K562 (cell line): Measurements from ENCODE around the gene SIGLEC6. TPM values are rescaled to one million over a fixed set of nuclear protein-coding genes. Genes with fewer than 3 reads are reported as not detected.
A peak's percentile ranks its signal among the peaks of the same experiment; 100 is the strongest.

Experiments used
- CCNT2 ChIP-seq: IDR thresholded peaks from 2 replicates; pipeline ENCODE4 v1.6.1; 2011; ENCODE audit warnings: borderline replicate concordance, low read depth, mild to moderate bottlenecking, moderate library complexity, mixed read lengths, low read length; ENCODE audit not compliant: insufficient read length; ENCODE audit errors: extremely low read depth
- CEBPG ChIP-seq, 3 experiments: fragments of 200-800 bp in 1 of 3; sonication (Bioruptor generic) in 1 of 3; sonication (generic) in 1 of 3; formaldehyde crosslinking in 1 of 3; IDR thresholded peaks in 2 of 3; conservative IDR thresholded peaks in 1 of 3; 2 replicates each; pipeline versions ENCODE4 v1.6.1 to v1.8.0; 2016 to 2022; ENCODE audit warnings: missing compliant biosample characterization in 2 of 3, missing genetic modification characterization in 2 of 3, mild to moderate bottlenecking in 1 of 3, missing genetic modification reagents in 1 of 3
- CREB3L1 ChIP-seq: fragments of 450-650 bp; IDR thresholded peaks from 2 replicates; pipeline ENCODE4 v1.6.1; 2014; ENCODE audit warnings: low read depth, mild to moderate bottlenecking, moderate library complexity, borderline replicate concordance
- E2F5 ChIP-seq: sonication (generic); formaldehyde crosslinking; IDR thresholded peaks from 2 replicates; pipeline ENCODE4 v1.8.0; 2022; ENCODE audit warnings: mild to moderate bottlenecking, missing genetic modification reagents
- ILF3 ChIP-seq: fragments of 450-650 bp; IDR thresholded peaks from 2 replicates; pipeline ENCODE4 v1.6.1; 2018; ENCODE audit warnings: antibody characterized with exemption, mild to moderate bottlenecking, moderate library complexity, borderline replicate concordance
- SIN3A ChIP-seq, 2 experiments: fragments of 150-350 bp in 1 of 2; IDR thresholded peaks; 2 replicates each; pipeline ENCODE4 v1.6.1; 2011 to 2016; ENCODE audit warnings: borderline replicate concordance in 2 of 2, low read depth in 2 of 2, low read length in 2 of 2, mild to moderate bottlenecking in 2 of 2, moderate library complexity in 2 of 2; ENCODE audit not compliant: control insufficient read depth in 1 of 2
- SMAD3 ChIP-seq: fragments of 450-650 bp; formaldehyde crosslinking; conservative IDR thresholded peaks from 2 replicates; pipeline ENCODE4 v1.4.0; 2020; ENCODE audit warnings: mild to moderate bottlenecking
- ZNF407 ChIP-seq: fragments of 450-650 bp; IDR thresholded peaks from 2 replicates; pipeline ENCODE4 v1.6.1; 2016; ENCODE audit warnings: low read depth
- ZNF696 ChIP-seq: fragments of 250-450 bp; sonication (Bioruptor Pico); conservative IDR thresholded peaks from 2 replicates; pipeline ENCODE4 v1.4.0; 2020; ENCODE audit warnings: mild to moderate bottlenecking, moderate library complexity
- ZNF707 ChIP-seq: fragments of 250-450 bp; sonication (Bioruptor Pico); conservative IDR thresholded peaks from 2 replicates; pipeline ENCODE4 v1.8.0; 2022; ENCODE audit warnings: inconsistent platforms, mild to moderate bottlenecking, moderate library complexity
- polyA plus RNA-seq, 8 experiments: library from polyadenylated mRNA; depleted of rRNA in 4 of 8; stranded (reverse) in 5 of 8; unstranded in 3 of 8; fragments of >200 nt; fragmentation: Nextera tagmentation in 2 of 8; fragmentation: Illumina TruSeq in 1 of 8; extraction: Ambion mirVana in 2 of 8; extraction: Trizol in 1 of 8; gene quantifications; 2 replicates each; pipeline versions ENCODE4 v1.2.1 to v1.2.3, GENCODE V29; 2011 to 2014; ENCODE audit warnings: inconsistent platforms in 1 of 8, missing spikeins in 1 of 8
- total RNA-seq, 7 experiments: library from RNA; depleted of rRNA in 6 of 7; stranded (reverse); fragments of >200 nt in 6 of 7; fragmentation: Illumina TruSeq in 2 of 7; extraction: Trizol in 2 of 7; gene quantifications; 2 replicates each; pipeline versions ENCODE4 v1.2.1 to v1.2.3, GENCODE V29; 2011 to 2021; ENCODE audit warnings: low replicate concordance in 1 of 7
- TF ChIP-seq, protein P1 (sequence below): IDR thresholded peaks from 3 replicates; pipeline ENCODE4 v1.6.1; 2011; ENCODE audit warnings: borderline replicate concordance, mild to moderate bottlenecking, moderate library complexity; ENCODE audit not compliant: insufficient read length; ENCODE audit errors: extremely low read depth

The SIGLEC6 gene
- total and polyA plus RNA-seq, 9 of the 15 experiments (the other 6 are each of a cell fraction or from before 2014, with no cell fraction given) = 0.03 to 17.5 (median 0.71) TPM

GRCh38 chr19:51508059-51508733 is 23.3 kb downstream of the SIGLEC6 start (continued):
- no peak for TF ChIP-seq ZNF407
- no peak for TF ChIP-seq SIN3A (IDR thresholded peaks at IDR 0.05; ENCODE audit: borderline replicate concordance in 2 of 2, control insufficient read depth in 1 of 2, low read depth in 2 of 2, low read length in 2 of 2)
- no peak for TF ChIP-seq ILF3
- no peak for TF ChIP-seq ZNF707
- TF ChIP-seq CREB3L1 = no peak
- TF ChIP-seq E2F5 (CRISPR knock-in tag) = no peak
- TF ChIP-seq, protein P1, sequence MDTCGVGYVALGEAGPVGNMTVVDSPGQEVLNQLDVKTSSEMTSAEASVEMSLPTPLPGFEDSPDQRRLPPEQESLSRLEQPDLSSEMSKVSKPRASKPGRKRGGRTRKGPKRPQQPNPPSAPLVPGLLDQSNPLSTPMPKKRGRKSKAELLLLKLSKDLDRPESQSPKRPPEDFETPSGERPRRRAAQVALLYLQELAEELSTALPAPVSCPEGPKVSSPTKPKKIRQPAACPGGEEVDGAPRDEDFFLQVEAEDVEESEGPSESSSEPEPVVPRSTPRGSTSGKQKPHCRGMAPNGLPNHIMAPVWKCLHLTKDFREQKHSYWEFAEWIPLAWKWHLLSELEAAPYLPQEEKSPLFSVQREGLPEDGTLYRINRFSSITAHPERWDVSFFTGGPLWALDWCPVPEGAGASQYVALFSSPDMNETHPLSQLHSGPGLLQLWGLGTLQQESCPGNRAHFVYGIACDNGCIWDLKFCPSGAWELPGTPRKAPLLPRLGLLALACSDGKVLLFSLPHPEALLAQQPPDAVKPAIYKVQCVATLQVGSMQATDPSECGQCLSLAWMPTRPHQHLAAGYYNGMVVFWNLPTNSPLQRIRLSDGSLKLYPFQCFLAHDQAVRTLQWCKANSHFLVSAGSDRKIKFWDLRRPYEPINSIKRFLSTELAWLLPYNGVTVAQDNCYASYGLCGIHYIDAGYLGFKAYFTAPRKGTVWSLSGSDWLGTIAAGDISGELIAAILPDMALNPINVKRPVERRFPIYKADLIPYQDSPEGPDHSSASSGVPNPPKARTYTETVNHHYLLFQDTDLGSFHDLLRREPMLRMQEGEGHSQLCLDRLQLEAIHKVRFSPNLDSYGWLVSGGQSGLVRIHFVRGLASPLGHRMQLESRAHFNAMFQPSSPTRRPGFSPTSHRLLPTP = no peak
- no peak; the same call in 1 of the 2 replicates for TF ChIP-seq SMAD3 (CRISPR knock-in tag)
- TF ChIP-seq CCNT2 = peak; percentile 86
- no peak for TF ChIP-seq ZNF696
- no peak for TF ChIP-seq CEBPG (CRISPR knock-in tag; IDR thresholded peaks at IDR 0.05)
- TF ChIP-seq CEBPG (tag; conservative IDR thresholded peaks at IDR 0.05 in 1 of 2, IDR thresholded peaks at IDR 0.05 in 1 of 2) = no peak; a peak in 1 of 4 replicates
